Measurements from ENCODE around the gene MINAR2.

MINAR2 gene

DNA sequence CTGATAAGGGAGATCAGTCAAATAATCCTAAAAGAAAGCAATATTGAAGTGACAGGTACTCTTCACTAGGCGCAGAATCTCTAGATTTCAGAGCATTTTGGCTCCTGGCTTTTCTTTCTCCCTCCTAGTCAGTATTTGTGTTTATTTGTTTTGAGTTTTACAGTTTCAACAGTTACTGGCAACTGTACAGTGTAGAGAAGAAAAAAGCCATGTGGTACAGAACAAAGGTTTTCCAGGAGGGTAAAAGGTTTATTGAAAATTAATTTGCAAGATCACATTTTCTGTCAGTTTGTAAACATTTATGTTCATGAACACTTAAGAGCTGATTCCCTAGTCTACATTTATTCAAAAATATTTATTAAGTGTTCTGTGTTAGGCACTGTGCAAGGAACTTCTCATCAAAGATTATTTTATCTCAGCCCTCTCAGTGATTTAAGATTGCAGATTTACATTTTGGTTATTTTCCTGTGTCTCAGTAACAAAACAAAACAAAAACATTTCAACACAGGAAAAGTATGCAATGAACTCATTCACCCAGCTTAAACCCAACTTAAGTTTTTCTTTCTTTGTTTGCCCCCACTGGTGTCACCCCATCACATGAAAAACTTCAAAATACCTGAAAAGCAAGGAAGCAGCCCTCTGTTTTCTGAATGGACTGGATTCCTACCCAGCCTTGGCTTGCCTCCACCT, 12.9 kb downstream of the MINAR2 start:
- no peak for TF ChIP-seq GATA2 (IDR thresholded peaks at IDR 0.05; ENCODE audit: low read depth, low read length)
- no peak for TF ChIP-seq GATA3 (IDR thresholded peaks at IDR 0.05; ENCODE audit: low read depth, low read length)

DNA sequence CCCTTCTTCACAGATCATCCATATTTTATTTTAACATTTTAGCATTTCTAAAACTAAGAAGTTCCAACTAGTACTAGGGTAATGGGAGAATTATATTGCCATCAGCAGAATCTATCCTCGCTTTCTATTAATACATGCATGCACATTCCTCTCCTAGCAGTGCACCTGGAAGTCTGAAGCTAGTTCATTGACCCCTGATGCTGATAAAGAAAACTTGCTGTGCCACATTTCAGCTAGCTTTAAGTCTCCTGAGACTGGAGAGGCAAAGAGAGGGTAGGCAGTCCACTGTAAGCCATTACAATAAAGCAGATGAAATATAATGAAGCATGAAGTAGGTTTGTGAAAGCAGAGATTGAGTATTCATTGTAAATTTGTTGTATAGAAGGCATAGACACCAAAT, 15.8 kb downstream of the MINAR2 start:
- TF ChIP-seq GATA2 (IDR thresholded peaks at IDR 0.05; ENCODE audit: low read depth, low read length): no peak
- no peak for TF ChIP-seq GATA3 (IDR thresholded peaks at IDR 0.05; ENCODE audit: low read depth, low read length)

- TF ChIP-seq GATA2 (IDR thresholded peaks at IDR 0.05; ENCODE audit: low read depth, low read length): no peak
- no peak for TF ChIP-seq GATA3 (IDR thresholded peaks at IDR 0.05; ENCODE audit: low read depth, low read length)
Observed at GRCh38 chr5:129766798-129767197, 18.9 kb downstream of the MINAR2 start.

DNA sequence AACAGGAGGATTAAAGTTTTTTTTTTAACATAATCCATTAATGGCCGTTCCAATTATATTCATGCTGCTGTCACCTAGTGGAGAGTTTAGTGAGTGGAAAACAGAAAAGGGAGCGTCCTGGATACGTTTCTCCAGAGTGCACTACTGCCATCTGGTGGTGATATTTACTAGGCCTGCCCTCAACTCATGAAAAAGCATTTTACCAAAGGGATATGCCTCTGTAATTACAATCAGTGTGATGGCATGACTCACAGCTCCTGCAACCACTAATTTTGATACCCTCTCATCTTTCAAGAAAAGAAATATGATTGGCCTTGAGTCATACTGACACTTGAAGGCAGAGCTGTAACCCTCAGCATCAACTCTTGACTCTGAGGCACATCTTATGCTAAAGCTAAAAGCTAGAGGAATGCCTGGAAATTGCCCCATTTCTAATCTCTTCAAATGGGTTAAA, 20.1 kb downstream of the MINAR2 start:
- no peak for TF ChIP-seq GATA3 (IDR thresholded peaks at IDR 0.05; ENCODE audit: low read depth, low read length)
- TF ChIP-seq GATA2 (IDR thresholded peaks at IDR 0.05; ENCODE audit: low read depth, low read length): no peak

- TF ChIP-seq GATA2 (IDR thresholded peaks at IDR 0.05; ENCODE audit: low read depth, low read length) (no peak), GATA3 (IDR thresholded peaks at IDR 0.05; ENCODE audit: low read depth, low read length) (no peak)
Observed at GRCh38 chr5:129768735-129769134, 20.8 kb downstream of the MINAR2 start.

GRCh38 chr5:129770024-129770820, 22.3 kb downstream of the MINAR2 start:
- TF ChIP-seq GATA2 (IDR thresholded peaks at IDR 0.05; ENCODE audit: low read depth, low read length) (no peak), GATA3 (IDR thresholded peaks at IDR 0.05; ENCODE audit: low read depth, low read length) (no peak)

GRCh38 chr5:129771058-129771838, 23.4 kb downstream of the MINAR2 start:
- TF ChIP-seq GATA2 (IDR thresholded peaks at IDR 0.05; ENCODE audit: low read depth, low read length) (no peak), GATA3 (IDR thresholded peaks at IDR 0.05; ENCODE audit: low read depth, low read length) (no peak)

DNA sequence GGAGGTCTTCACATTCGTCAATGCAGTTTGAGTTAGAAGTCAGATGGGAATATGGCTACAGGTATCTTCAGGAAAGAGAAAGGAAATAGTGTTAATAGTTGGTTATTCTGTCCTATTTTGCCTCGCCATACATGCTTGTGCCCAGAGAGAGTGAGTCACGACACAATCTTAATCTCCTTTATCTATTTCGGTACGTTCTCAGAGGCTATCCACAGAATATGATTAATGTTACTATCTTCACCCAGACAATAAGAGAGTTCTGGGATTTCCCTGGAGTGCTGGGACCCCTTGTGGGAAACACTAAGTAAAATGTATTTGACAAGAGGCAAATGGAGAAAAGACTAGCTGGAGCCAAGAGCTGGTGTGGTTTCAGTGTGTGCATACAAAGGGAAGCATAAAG, 25.5 kb downstream of the MINAR2 start:
- TF ChIP-seq GATA2 (IDR thresholded peaks at IDR 0.05; ENCODE audit: low read depth, low read length) (no peak), GATA3 (IDR thresholded peaks at IDR 0.05; ENCODE audit: low read depth, low read length) (no peak)

DNA sequence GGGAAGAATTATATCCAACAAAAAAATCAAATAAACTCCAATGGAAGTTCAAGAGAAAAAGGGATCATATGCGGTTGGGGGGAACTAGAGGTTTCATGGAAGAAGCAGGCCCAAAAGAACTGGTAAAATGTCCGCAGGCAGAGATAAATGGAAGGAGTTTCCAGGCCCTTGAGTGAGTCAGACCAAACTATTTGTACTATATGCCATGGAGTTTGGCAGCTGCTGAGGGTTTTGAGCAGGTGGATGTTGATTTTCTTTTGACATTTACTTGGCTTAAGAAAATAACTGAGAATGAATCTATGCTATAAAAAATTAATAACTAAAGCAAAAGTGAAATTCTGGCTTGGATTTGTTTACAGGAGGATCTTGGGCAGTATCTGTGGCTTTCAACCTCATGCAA, 33.7 kb downstream of the MINAR2 start:
- no peak for TF ChIP-seq GATA2 (IDR thresholded peaks at IDR 0.05; ENCODE audit: low read depth, low read length)

- TF ChIP-seq GATA3 (IDR thresholded peaks at IDR 0.05; ENCODE audit: low read depth, low read length) (no peak), GATA2 (IDR thresholded peaks at IDR 0.05; ENCODE audit: low read depth, low read length) (no peak)
Observed at GRCh38 chr5:129803403-129803802, 55.5 kb downstream of the MINAR2 start.

- TF ChIP-seq GATA2 (IDR thresholded peaks at IDR 0.05; ENCODE audit: low read depth, low read length) (no peak), GATA3 (IDR thresholded peaks at IDR 0.05; ENCODE audit: low read depth, low read length) (no peak)
Observed at GRCh38 chr5:129804705-129805104, 56.8 kb downstream of the MINAR2 start.

DNA sequence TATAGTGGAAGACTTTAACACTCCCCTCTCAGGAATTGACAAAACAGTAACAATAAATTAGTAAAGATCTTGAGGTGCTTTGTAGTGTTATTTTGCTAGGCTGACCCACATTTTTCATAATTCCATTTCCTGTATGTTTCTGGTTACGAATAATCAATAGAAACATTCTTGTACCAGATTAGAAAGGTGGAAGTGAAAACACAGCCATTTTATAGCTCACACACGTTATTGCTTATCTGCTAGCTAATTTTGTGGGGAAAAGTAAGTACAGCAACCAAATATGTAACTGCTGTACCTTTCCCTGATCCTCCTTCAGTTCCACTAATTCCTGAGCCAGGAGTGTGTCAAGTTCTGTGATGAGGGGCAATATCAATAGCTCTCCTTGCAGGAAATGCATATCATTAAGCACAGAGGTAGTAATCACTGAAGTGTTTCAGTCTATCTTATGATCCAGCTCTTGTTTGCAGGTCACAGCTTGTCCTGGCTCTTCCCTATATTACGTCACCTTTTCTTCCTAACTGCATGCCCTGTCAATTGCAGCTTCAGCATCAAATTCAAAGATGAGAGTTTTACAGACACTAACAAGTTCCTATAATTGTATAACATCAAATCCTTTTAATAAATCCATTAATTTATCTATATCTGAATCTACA, 59.4 kb downstream of the MINAR2 start:
- TF ChIP-seq GATA2 (IDR thresholded peaks at IDR 0.05; ENCODE audit: low read depth, low read length) (no peak), GATA3 (IDR thresholded peaks at IDR 0.05; ENCODE audit: low read depth, low read length) (no peak)
